Trophoblast cell (in vitro differentiated cells and primary cell): Measurements from ENCODE around the gene TADA2B.
A peak's percentile ranks its signal among the peaks of the same experiment; 100 is the strongest.
"Not testable (repeated sequence)": the region's sequence is repeated elsewhere in the genome, so short reads cannot be mapped to it uniquely, and the experiment has no call there.

Source experiments
- DNase-seq, 2 donors: peaks; one replicate each; pipeline ENCODE4 v3.0.0-alpha.2; 2016
- H2AFZ ChIP-seq: 2 replicates; pipeline ENCODE4 v1.6.1; 2013; ENCODE audit warnings: low read length, moderate library complexity, mild to moderate bottlenecking; ENCODE audit not compliant: insufficient read depth, poor library complexity
- H2AK5ac ChIP-seq: 2 replicates; pipeline ENCODE4 v1.6.1; 2013; ENCODE audit warnings: mild to moderate bottlenecking, low read length
- H2BK120ac ChIP-seq: 2 replicates; pipeline ENCODE4 v1.6.1; 2013; ENCODE audit warnings: low read length, mild to moderate bottlenecking, moderate library complexity; ENCODE audit not compliant: insufficient read depth, poor library complexity
- H2BK12ac ChIP-seq: 2 replicates; pipeline ENCODE4 v1.6.1; 2013; ENCODE audit warnings: mild to moderate bottlenecking, low read length, moderate library complexity
- H2BK5ac ChIP-seq: 2 replicates; pipeline ENCODE4 v1.6.1; 2013; ENCODE audit warnings: low read length, low read depth, moderate library complexity, mild to moderate bottlenecking; ENCODE audit not compliant: poor library complexity
- H3K14ac ChIP-seq: 2 replicates; pipeline ENCODE4 v1.6.1; 2013; ENCODE audit warnings: mild to moderate bottlenecking, low read length
- H3K18ac ChIP-seq: 2 replicates; pipeline ENCODE4 v1.6.1; 2013; ENCODE audit warnings: mild to moderate bottlenecking, low read length
- H3K23ac ChIP-seq: 2 replicates; pipeline ENCODE4 v1.6.1; 2013; ENCODE audit warnings: low read length
- H3K27ac ChIP-seq: 2 replicates; pipeline ENCODE4 v1.5.1; 2013; ENCODE audit warnings: low read depth, mild to moderate bottlenecking, inconsistent platforms, low read length, moderate library complexity
- H3K27me3 ChIP-seq: 2 replicates; pipeline ENCODE4 v1.6.1; 2013; ENCODE audit warnings: inconsistent platforms, mild to moderate bottlenecking, low read length, moderate library complexity; ENCODE audit not compliant: insufficient read depth
- H3K36me3 ChIP-seq, 2 experiments: 1 replicate in 1 of 2; 2 replicates in 1 of 2; pipeline ENCODE4 v1.6.1; 2013; ENCODE audit warnings: low read length in 2 of 2, mild to moderate bottlenecking in 2 of 2, moderate library complexity in 1 of 2; ENCODE audit not compliant: insufficient read depth in 2 of 2, control insufficient read depth in 1 of 2
- H3K4ac ChIP-seq: 2 replicates; pipeline ENCODE4 v1.6.1; 2013; ENCODE audit warnings: low read depth, mild to moderate bottlenecking, low read length, moderate library complexity
- H3K4me1 ChIP-seq, 2 experiments: 1 replicate in 1 of 2; 2 replicates in 1 of 2; pipeline ENCODE4 v1.6.1; 2013; ENCODE audit warnings: low read length in 2 of 2, mild to moderate bottlenecking in 2 of 2, moderate library complexity in 1 of 2; ENCODE audit not compliant: insufficient read depth in 2 of 2, control insufficient read depth in 1 of 2
- H3K4me2 ChIP-seq: 2 replicates; pipeline ENCODE4 v1.6.1; 2013; ENCODE audit warnings: inconsistent platforms, mild to moderate bottlenecking, low read length, moderate library complexity
- H3K4me3 ChIP-seq: 2 replicates; pipeline ENCODE4 v1.5.1; 2013; ENCODE audit warnings: mild to moderate bottlenecking, low read depth, low read length, inconsistent platforms
- H3K79me1 ChIP-seq: one replicate; pipeline ENCODE4 v1.6.1; 2013; ENCODE audit warnings: low read length
- H3K79me2 ChIP-seq: 2 replicates; pipeline ENCODE4 v1.6.1; 2013; ENCODE audit warnings: low read length, mild to moderate bottlenecking; ENCODE audit not compliant: control insufficient read depth, insufficient read depth, poor library complexity
- H3K9ac ChIP-seq: 2 replicates; pipeline ENCODE4 v1.6.1; 2013; ENCODE audit warnings: mild to moderate bottlenecking, low read length
- H3K9me3 ChIP-seq: 2 replicates; pipeline ENCODE4 v1.6.1; 2013; ENCODE audit warnings: low read depth, mild to moderate bottlenecking, control low read depth, inconsistent platforms, low read length; ENCODE audit not compliant: insufficient read depth
- H4K12ac ChIP-seq: 2 replicates; pipeline ENCODE4 v1.6.1; 2013; ENCODE audit warnings: low read depth, mild to moderate bottlenecking, low read length, moderate library complexity
- H4K8ac ChIP-seq: 2 replicates; pipeline ENCODE4 v1.6.1; 2013; ENCODE audit warnings: low read depth, mild to moderate bottlenecking, low read length, moderate library complexity
- H4K91ac ChIP-seq: one replicate; pipeline ENCODE4 v1.6.1; 2013; ENCODE audit warnings: low read depth, mild to moderate bottlenecking, low read length, moderate library complexity
- WGBS: extraction: QIAGEN DNeasy Blood & Tissue Kit; methylation state at CpG from one replicate; pipeline ENCODE4 v1.1.7; 2013; ENCODE audit warnings: missing lambda C conversion rate; ENCODE audit not compliant: insufficient read length, insufficient coverage; ENCODE audit errors: extremely low coverage; 5-methylcytosine and 5-hydroxymethylcytosine counted together

TADA2B gene

GRCh38 chr4:7096236-7096635 is 53.1 kb downstream of the TADA2B start:
- Histone ChIP-seq H3K23ac (no peak overlapping the region), H3K79me1 (no peaks in the 10 kb centered on the region), H2BK12ac (no peak overlapping the region), H4K12ac (no peak overlapping the region), H3K79me2 (no peaks in the 10 kb centered on the region), H3K27me3 (peaks cover 4% of the 10 kb centered on the region), H3K9ac (no peak overlapping the region), H3K18ac (no peak overlapping the region), H3K4ac (no peak overlapping the region), H2BK5ac (no peak overlapping the region), H2BK120ac (no peak overlapping the region), H2AK5ac (no peak overlapping the region), H3K4me3 (no peak overlapping the region), H3K9me3 (no peaks in the 10 kb centered on the region), H4K8ac (no peak overlapping the region), H3K36me3 (no peaks in the 10 kb centered on the region), H3K4me2 (no peak overlapping the region), H3K4me1 (no peaks in the 10 kb centered on the region), H3K14ac (no peak overlapping the region), H4K91ac (no peak overlapping the region), H2AFZ (no peak overlapping the region), H3K27ac (no peak overlapping the region)
- DNase-seq = no peak
- no CpG with 5 or more reads among the region's 7 CpGs for WGBS

DNA sequence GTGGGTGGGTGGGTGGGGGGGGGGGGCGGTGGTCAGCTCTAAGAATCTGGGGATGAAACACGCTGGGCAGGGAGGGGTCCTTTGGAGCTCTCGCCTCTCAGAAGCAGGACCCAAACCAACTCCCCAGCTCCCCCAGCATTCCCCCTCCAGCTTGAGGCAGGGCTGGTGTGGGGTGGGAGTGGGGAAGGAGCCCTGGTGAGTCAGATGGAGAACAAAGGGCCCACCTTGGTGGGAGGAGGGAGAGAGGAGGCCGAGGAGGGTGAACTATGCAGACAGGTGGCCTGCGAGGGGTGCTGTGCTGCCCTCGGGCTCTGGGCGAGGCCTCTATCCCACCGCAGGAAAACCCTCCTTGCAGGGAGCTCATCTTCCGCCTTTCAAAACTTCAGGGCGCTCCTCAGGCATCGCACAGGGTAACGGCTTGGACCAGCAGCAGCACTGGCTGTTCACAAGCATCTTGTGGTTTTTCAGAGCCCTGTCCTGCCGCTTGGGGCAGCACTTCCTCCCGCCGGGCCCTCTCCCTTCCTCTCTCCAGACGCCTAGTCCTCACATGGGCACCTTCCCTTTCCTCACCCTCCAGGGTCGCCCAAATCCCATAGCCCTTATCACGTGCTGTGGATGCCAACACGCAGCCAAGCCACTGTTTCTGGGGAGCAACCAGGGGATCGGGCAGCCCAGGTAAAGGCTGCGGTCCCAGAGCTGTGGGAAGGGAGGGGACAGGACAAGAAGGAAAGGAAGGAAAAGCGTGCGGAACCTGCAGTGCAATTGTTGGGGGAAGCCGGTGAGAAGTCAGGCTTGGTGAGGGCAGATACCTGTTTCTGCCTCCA is 58.7 kb downstream of the TADA2B start:
- Histone ChIP-seq H2BK5ac (no peak overlapping the region), H3K79me1 (no peaks in the 10 kb centered on the region), H4K12ac (no peak overlapping the region), H3K4me2 (no peak overlapping the region), H3K4ac (no peak overlapping the region), H4K8ac (no peak overlapping the region), H2AK5ac (no peak overlapping the region), H3K36me3 (no peaks in the 10 kb centered on the region), H3K14ac (no peak overlapping the region), H3K9me3 (peaks cover 1% of the 10 kb centered on the region), H3K4me1 (peaks cover 3 to 9% of the 10 kb centered on the region in 2 experiments), H4K91ac (no peak overlapping the region), H2AFZ (no peak overlapping the region), H2BK12ac (no peak overlapping the region), H3K4me3 (no peak overlapping the region), H2BK120ac (no peak overlapping the region), H3K23ac (no peak overlapping the region), H3K27ac (no peak overlapping the region), H3K79me2 (no peaks in the 10 kb centered on the region), H3K9ac (no peak overlapping the region), H3K18ac (no peak overlapping the region), H3K27me3 (no peaks in the 10 kb centered on the region)
- peak; percentile 18 to 46 for DNase-seq
- no CpG with 5 or more reads among the region's 24 CpGs for WGBS

DNA sequence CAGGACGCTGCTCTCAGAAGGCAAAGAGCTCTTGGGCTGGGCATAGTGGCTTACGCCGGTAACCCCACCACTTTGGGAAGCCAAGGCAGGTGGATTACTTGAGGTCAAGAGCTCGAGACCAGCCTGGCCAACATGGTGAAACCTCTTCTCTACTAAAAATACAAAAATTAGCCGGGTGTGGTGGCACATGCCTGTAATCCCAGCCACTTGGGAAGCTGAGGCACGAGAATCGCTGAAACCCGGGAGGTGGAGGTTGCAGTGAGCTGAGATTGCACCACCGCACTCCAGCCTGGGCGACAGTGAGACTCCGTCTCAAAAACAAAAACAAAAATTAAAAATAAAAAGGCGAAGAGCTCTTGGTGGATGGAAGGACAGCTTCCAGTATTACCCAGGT is 59.3 kb downstream of the TADA2B start:
- H3K18ac ChIP-seq, H2BK120ac ChIP-seq, H3K79me2 ChIP-seq, H3K9ac ChIP-seq, H4K12ac ChIP-seq, H4K91ac ChIP-seq, H3K4me1 ChIP-seq, H3K27me3 ChIP-seq, H3K79me1 ChIP-seq, H4K8ac ChIP-seq, H2BK12ac ChIP-seq, H3K9me3 ChIP-seq, H3K23ac ChIP-seq, H3K4me3 ChIP-seq, H2AK5ac ChIP-seq, DNase-seq, H3K4ac ChIP-seq, H3K36me3 ChIP-seq, H2AFZ ChIP-seq, H3K14ac ChIP-seq, H2BK5ac ChIP-seq, H3K27ac ChIP-seq: not testable (repeated sequence)
- no CpG with 5 or more reads among the region's 12 CpGs for WGBS
- H3K4me2 ChIP-seq = peak overlapping the region; percentile 68

- Histone ChIP-seq H3K27ac (no peak overlapping the region), H3K9ac (no peak overlapping the region), H3K4me1 (peaks cover 3 to 9% of the 10 kb centered on the region in 2 experiments), H3K27me3 (no peaks in the 10 kb centered on the region), H3K4ac (no peak overlapping the region), H3K4me3 (peak overlapping the region; percentile 51), H3K9me3 (peaks cover 1% of the 10 kb centered on the region), H2AFZ (no peak overlapping the region), H4K8ac (no peak overlapping the region), H2AK5ac (no peak overlapping the region), H2BK5ac (no peak overlapping the region), H3K23ac (no peak overlapping the region), H2BK120ac (no peak overlapping the region), H3K14ac (no peak overlapping the region), H3K79me2 (no peaks in the 10 kb centered on the region), H3K79me1 (no peaks in the 10 kb centered on the region), H4K12ac (no peak overlapping the region), H3K18ac (no peak overlapping the region), H3K4me2 (peak overlapping the region; percentile 68), H3K36me3 (no peaks in the 10 kb centered on the region), H4K91ac (no peak overlapping the region), H2BK12ac (no peak overlapping the region)
- no CpG with 5 or more reads among the region's 35 CpGs for WGBS
- DNase-seq = peak; percentile 58 to 64
Measured at GRCh38 chr4:7103031-7103606, 59.9 kb downstream of the TADA2B start.
